Fibroblast of mammary gland (primary cell): ENCODE results near the gene EMC6.

Experiments
- DNase-seq: peaks from one replicate; pipeline ENCODE4 v3.0.0-alpha.2; 2010; ENCODE audit warnings: low read depth
- H3K4me3 ChIP-seq: 2 replicates; pipeline ENCODE4 v1.5.1; 2011; ENCODE audit warnings: low read depth, mild to moderate bottlenecking, low read length, moderate library complexity; ENCODE audit not compliant: control insufficient read depth
- CTCF ChIP-seq: conservative IDR thresholded peaks from 2 replicates; pipeline ENCODE4 v1.5.1; 2011; ENCODE audit warnings: low read depth, low read length, inconsistent platforms; ENCODE audit not compliant: control insufficient read depth, insufficient read depth

The EMC6 gene

GRCh38 chr17:3669548-3669947, 936 bp downstream of the EMC6 start:
- no peak for TF ChIP-seq CTCF
- DNase-seq, result no peak
- H3K4me3 ChIP-seq, result peak overlapping the region; percentile 94

GRCh38 chr17:3672571-3672970, 4.0 kb downstream of the EMC6 start:
- H3K4me3 ChIP-seq, result no peak overlapping the region
- TF ChIP-seq CTCF, result no peak
- DNase-seq, result no peak

GRCh38 chr17:3675886-3676285, 7.3 kb downstream of the EMC6 start:
- TF ChIP-seq CTCF, result no peak
- no peak overlapping the region for H3K4me3 ChIP-seq
- no peak for DNase-seq

GRCh38 chr17:3678095-3678820, 9.6 kb downstream of the EMC6 start:
- DNase-seq, result peak; percentile 71
- TF ChIP-seq CTCF, result no peak
- no peak overlapping the region for H3K4me3 ChIP-seq

GRCh38 chr17:3678821-3679530, 10.4 kb downstream of the EMC6 start:
- TF ChIP-seq CTCF, result no peak
- no peak overlapping the region for H3K4me3 ChIP-seq
- DNase-seq, result no peak

GRCh38 chr17:3679531-3680126, 11.0 kb downstream of the EMC6 start:
- H3K4me3 ChIP-seq, result no peak overlapping the region
- TF ChIP-seq CTCF, result no peak
- DNase-seq, result no peak
